Fibroblast of lung (primary cell): ENCODE measurements around the gene VEPH1. TPM values are rescaled to one million over a fixed set of nuclear protein-coding genes. Genes with fewer than 3 reads are reported as not detected.

Experiments
- DNase-seq, 2 donors: peaks; one replicate each; pipeline versions ENCODE4 v3.0.0 to v3.0.0-alpha.2; 2010; ENCODE audit warnings: low read depth in 2 of 2
- H2AFZ ChIP-seq: 2 replicates; pipeline ENCODE4 v1.5.1; 2012; ENCODE audit warnings: low read length, control low read depth, inconsistent platforms
- H3K27ac ChIP-seq: 2 replicates; pipeline ENCODE4 v1.5.1; 2011; ENCODE audit warnings: low read length, control low read depth; ENCODE audit not compliant: insufficient read depth
- H3K27me3 ChIP-seq: 2 replicates; pipeline ENCODE4 v1.5.1; 2011; ENCODE audit warnings: mild to moderate bottlenecking, low read length; ENCODE audit not compliant: control insufficient read depth, insufficient read depth
- H3K36me3 ChIP-seq: 2 replicates; pipeline ENCODE4 v1.5.1; 2011; ENCODE audit warnings: low read length; ENCODE audit not compliant: control insufficient read depth, insufficient read depth
- H3K4me1 ChIP-seq: 2 replicates; pipeline ENCODE4 v1.5.1; 2011; ENCODE audit warnings: low read length; ENCODE audit not compliant: control insufficient read depth, insufficient read depth; ENCODE audit errors: extremely low read depth
- H3K4me2 ChIP-seq: 2 replicates; pipeline ENCODE4 v1.5.1; 2011; ENCODE audit warnings: low read length, control low read depth; ENCODE audit not compliant: insufficient read depth; ENCODE audit errors: extremely low read depth
- H3K4me3 ChIP-seq, 4 experiments: fragments of 200-600 bp in 1 of 4; sonication (generic) in 1 of 4; replicated peaks in 1 of 4; 2 replicates each; pipeline ENCODE4 v1.5.1; 2011 to 2016; ENCODE audit warnings: low read length in 4 of 4, low read depth in 3 of 4, mild to moderate bottlenecking in 3 of 4, control low read depth in 2 of 4, inconsistent platforms in 1 of 4, mixed read lengths in 1 of 4; ENCODE audit not compliant: insufficient read depth in 1 of 4; ENCODE audit errors: control extremely low read depth in 1 of 4
- H3K79me2 ChIP-seq: 2 replicates; pipeline ENCODE4 v1.5.1; 2012; ENCODE audit warnings: mild to moderate bottlenecking, low read length, inconsistent platforms; ENCODE audit not compliant: control insufficient read depth, insufficient read depth
- H3K9ac ChIP-seq: 2 replicates; pipeline ENCODE4 v1.5.1; 2011; ENCODE audit warnings: mild to moderate bottlenecking, low read length, control low read depth; ENCODE audit not compliant: insufficient read depth
- H3K9me3 ChIP-seq: 2 replicates; pipeline ENCODE4 v1.5.1; 2012; ENCODE audit warnings: low read depth, low read length; ENCODE audit not compliant: control insufficient read depth, insufficient read depth
- H4K20me1 ChIP-seq: 2 replicates; pipeline ENCODE4 v1.5.1; 2011; ENCODE audit warnings: low read length; ENCODE audit not compliant: control insufficient read depth, insufficient read depth; ENCODE audit errors: extremely low read depth
- EZH2 ChIP-seq: IDR thresholded peaks from 2 replicates; pipeline ENCODE4 v1.5.1; 2012; ENCODE audit warnings: low read length, control low read depth, mild to moderate bottlenecking; ENCODE audit errors: missing control alignments
- polyA plus RNA-seq, 2 donors: library from polyadenylated mRNA; depleted of rRNA in 1 of 2; stranded (reverse) in 1 of 2; unstranded in 1 of 2; fragments of >200 nt; gene quantifications; 2 replicates each; pipeline ENCODE4 v1.2.1, GENCODE V29; 2011 to 2012; ENCODE audit warnings: missing spikeins in 1 of 2
- total RNA-seq: library from RNA; depleted of rRNA; stranded (reverse); fragments of >200 nt; gene quantifications from 2 replicates; pipeline ENCODE4 v1.2.1, GENCODE V29; 2014
- TF ChIP-seq, protein P1 (sequence below), 2 donors: IDR thresholded peaks in 1 of 2; conservative IDR thresholded peaks in 1 of 2; 1 replicate in 1 of 2; 2 replicates in 1 of 2; pipeline ENCODE4 v1.5.1; 2011 to 2012; ENCODE audit warnings: low read length in 2 of 2, control low read depth in 1 of 2, inconsistent platforms in 1 of 2, low read depth in 1 of 2, mild to moderate bottlenecking in 1 of 2

Gene VEPH1
- total and polyA plus RNA-seq, 2 donors (not counting 1 experiment from before 2014, with no cell fraction given), result 13.1 to 34.7 TPM

DNA sequence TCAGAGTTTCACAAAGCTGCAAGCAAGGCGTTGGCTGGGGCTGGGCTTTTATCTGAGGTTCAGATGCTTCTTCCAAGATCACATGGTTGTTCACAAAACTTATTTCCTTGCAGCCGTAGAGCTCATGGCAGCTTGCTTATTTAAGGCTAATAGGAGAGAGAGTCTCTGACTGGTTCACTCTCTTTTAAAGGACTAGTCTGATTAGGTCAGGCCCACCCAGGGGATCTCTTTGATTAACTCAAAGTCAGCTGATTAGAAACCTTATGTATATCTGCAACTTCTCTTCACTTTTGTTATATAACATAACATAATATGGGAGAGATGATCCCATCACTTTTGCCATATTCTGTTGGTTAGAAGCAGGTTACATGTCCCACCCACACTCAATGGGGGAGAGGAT lies 243.4 kb downstream of the VEPH1 start:
- Histone ChIP-seq H3K4me1 (no peaks in the 10 kb centered on the region), H3K9me3 (no peaks in the 10 kb centered on the region), H3K79me2 (no peaks in the 10 kb centered on the region), H3K27ac (no peak overlapping the region), H3K4me2 (no peak overlapping the region), H3K9ac (no peak overlapping the region), H3K27me3 (no peaks in the 10 kb centered on the region), H4K20me1 (no peaks in the 10 kb centered on the region), H3K36me3 (no peaks in the 10 kb centered on the region), H3K4me3 (no peak overlapping the region), H2AFZ (no peak overlapping the region)
- DNase-seq, result no peak
- TF ChIP-seq, protein P1, sequence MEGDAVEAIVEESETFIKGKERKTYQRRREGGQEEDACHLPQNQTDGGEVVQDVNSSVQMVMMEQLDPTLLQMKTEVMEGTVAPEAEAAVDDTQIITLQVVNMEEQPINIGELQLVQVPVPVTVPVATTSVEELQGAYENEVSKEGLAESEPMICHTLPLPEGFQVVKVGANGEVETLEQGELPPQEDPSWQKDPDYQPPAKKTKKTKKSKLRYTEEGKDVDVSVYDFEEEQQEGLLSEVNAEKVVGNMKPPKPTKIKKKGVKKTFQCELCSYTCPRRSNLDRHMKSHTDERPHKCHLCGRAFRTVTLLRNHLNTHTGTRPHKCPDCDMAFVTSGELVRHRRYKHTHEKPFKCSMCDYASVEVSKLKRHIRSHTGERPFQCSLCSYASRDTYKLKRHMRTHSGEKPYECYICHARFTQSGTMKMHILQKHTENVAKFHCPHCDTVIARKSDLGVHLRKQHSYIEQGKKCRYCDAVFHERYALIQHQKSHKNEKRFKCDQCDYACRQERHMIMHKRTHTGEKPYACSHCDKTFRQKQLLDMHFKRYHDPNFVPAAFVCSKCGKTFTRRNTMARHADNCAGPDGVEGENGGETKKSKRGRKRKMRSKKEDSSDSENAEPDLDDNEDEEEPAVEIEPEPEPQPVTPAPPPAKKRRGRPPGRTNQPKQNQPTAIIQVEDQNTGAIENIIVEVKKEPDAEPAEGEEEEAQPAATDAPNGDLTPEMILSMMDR (conservative IDR thresholded peaks at IDR 0.05 in 1 of 2, IDR thresholded peaks at IDR 0.05 in 1 of 2; ENCODE audit: low read depth in 1 of 2, low read length in 2 of 2), result no peak
- no peak for TF ChIP-seq EZH2

DNA sequence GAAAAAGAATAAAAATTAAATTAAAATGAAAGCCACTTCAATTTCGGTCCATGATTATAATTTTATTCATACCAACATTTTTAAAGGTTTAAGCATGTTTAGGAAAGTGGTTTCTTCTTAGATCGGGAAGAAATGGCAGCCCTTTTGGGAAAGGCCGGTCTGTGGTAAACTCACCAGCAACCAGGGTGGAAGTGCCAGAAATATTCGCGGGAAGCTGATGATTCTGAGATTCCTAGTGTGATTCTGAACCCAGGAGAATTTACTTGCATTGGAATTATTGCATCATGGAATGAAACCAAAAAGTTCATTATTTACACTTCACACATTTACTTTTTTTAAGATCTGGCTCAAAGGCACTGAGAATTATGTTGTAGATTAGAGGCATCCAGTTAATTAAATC lies 246.1 kb downstream of the VEPH1 start:
- H3K9me3 ChIP-seq, result no peaks in the 10 kb centered on the region
- peak; percentile 19 to 29 for DNase-seq
- H3K27ac ChIP-seq, result no peak overlapping the region
- H3K79me2 ChIP-seq, result no peaks in the 10 kb centered on the region
- no peaks in the 10 kb centered on the region for H3K4me1 ChIP-seq
- TF ChIP-seq, protein P1 (conservative IDR thresholded peaks at IDR 0.05 in 1 of 2, IDR thresholded peaks at IDR 0.05 in 1 of 2; ENCODE audit: low read depth in 1 of 2, low read length in 2 of 2), result no peak
- TF ChIP-seq EZH2, result no peak
- no peak overlapping the region for H3K4me3 ChIP-seq
- no peak overlapping the region for H3K9ac ChIP-seq
- H3K4me2 ChIP-seq, result no peak overlapping the region
- no peaks in the 10 kb centered on the region for H3K36me3 ChIP-seq
- H4K20me1 ChIP-seq, result no peaks in the 10 kb centered on the region
- H2AFZ ChIP-seq, result no peak overlapping the region
- no peaks in the 10 kb centered on the region for H3K27me3 ChIP-seq

DNA sequence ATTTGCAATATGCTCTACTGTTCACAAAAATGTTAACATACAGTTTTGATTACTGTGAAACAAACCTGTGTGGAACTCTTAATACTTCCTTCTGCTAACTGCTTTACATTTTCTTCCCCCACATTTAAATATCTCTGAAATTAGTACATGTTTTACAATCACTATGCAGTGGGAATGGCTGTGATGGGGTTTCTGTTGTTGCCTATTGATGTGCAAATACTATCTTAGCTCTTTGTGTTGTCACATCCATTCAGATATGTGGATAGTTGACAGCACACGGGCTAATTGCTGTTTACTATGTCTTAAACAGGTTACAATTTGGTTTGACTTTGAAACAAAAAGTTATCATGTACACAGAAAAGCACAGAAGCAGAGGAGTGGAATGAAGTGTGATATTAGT lies 247.4 kb downstream of the VEPH1 start:
- DNase-seq, result no peak
- no peak overlapping the region for H3K4me3 ChIP-seq

More for the DNA sequence above, 247.4 kb downstream of the VEPH1 start:
- Histone ChIP-seq H3K27me3 (no peaks in the 10 kb centered on the region), H3K27ac (no peak overlapping the region), H3K9ac (no peak overlapping the region), H2AFZ (no peak overlapping the region), H4K20me1 (no peaks in the 10 kb centered on the region), H3K79me2 (no peaks in the 10 kb centered on the region), H3K9me3 (no peaks in the 10 kb centered on the region), H3K4me2 (no peak overlapping the region), H3K36me3 (no peaks in the 10 kb centered on the region), H3K4me1 (no peaks in the 10 kb centered on the region)
- TF ChIP-seq EZH2, result no peak
- TF ChIP-seq, protein P1 (conservative IDR thresholded peaks at IDR 0.05 in 1 of 2, IDR thresholded peaks at IDR 0.05 in 1 of 2; ENCODE audit: low read depth in 1 of 2, low read length in 2 of 2), result no peak
